Measurements from ENCODE around the gene SPEM2. TPM values are rescaled to one million over a fixed set of nuclear protein-coding genes. Genes with fewer than 3 reads are reported as not detected.

Gene SPEM2
- total and polyA plus RNA-seq, 2 donors (not counting 1 experiment from before 2014, with no cell fraction given) = not detected

- Histone ChIP-seq H4K20me1 (ENCODE audit: control insufficient read depth, extremely low read depth, insufficient read depth, low read length) (no peaks in the 10 kb centered on the region), H2AFZ (ENCODE audit: low read length) (no peak overlapping the region), H3K4me1 (ENCODE audit: control insufficient read depth, extremely low read depth, insufficient read depth, low read length) (no peaks in the 10 kb centered on the region), H3K79me2 (ENCODE audit: control insufficient read depth, insufficient read depth, low read length) (no peaks in the 10 kb centered on the region), H3K27me3 (ENCODE audit: control insufficient read depth, insufficient read depth, low read length) (no peaks in the 10 kb centered on the region), H3K9ac (ENCODE audit: insufficient read depth, low read length) (no peak overlapping the region), H3K4me2 (ENCODE audit: extremely low read depth, insufficient read depth, low read length) (no peak overlapping the region), H3K36me3 (ENCODE audit: control insufficient read depth, insufficient read depth, low read length) (no peaks in the 10 kb centered on the region), H3K27ac (ENCODE audit: insufficient read depth, low read length) (no peak overlapping the region), H3K4me3 (replicated peaks in 1 of 4; ENCODE audit: control extremely low read depth in 1 of 4, insufficient read depth in 1 of 4, low read depth in 3 of 4, low read length in 4 of 4) (no peak overlapping the region), H3K9me3 (ENCODE audit: control insufficient read depth, insufficient read depth, low read depth, low read length) (no peaks in the 10 kb centered on the region)
- TF ChIP-seq EZH2 (IDR thresholded peaks at IDR 0.05; ENCODE audit: low read length, missing control alignments) = no peak
- TF ChIP-seq, protein P1, sequence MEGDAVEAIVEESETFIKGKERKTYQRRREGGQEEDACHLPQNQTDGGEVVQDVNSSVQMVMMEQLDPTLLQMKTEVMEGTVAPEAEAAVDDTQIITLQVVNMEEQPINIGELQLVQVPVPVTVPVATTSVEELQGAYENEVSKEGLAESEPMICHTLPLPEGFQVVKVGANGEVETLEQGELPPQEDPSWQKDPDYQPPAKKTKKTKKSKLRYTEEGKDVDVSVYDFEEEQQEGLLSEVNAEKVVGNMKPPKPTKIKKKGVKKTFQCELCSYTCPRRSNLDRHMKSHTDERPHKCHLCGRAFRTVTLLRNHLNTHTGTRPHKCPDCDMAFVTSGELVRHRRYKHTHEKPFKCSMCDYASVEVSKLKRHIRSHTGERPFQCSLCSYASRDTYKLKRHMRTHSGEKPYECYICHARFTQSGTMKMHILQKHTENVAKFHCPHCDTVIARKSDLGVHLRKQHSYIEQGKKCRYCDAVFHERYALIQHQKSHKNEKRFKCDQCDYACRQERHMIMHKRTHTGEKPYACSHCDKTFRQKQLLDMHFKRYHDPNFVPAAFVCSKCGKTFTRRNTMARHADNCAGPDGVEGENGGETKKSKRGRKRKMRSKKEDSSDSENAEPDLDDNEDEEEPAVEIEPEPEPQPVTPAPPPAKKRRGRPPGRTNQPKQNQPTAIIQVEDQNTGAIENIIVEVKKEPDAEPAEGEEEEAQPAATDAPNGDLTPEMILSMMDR (conservative IDR thresholded peaks at IDR 0.05 in 1 of 2, IDR thresholded peaks at IDR 0.05 in 1 of 2; ENCODE audit: low read depth in 1 of 2, low read length in 2 of 2) = no peak
- no peak for DNase-seq (ENCODE audit: low read depth in 2 of 2)
Measured at GRCh38 chr17:7431231-7431630, 5.8 kb downstream of the SPEM2 start.

DNA sequence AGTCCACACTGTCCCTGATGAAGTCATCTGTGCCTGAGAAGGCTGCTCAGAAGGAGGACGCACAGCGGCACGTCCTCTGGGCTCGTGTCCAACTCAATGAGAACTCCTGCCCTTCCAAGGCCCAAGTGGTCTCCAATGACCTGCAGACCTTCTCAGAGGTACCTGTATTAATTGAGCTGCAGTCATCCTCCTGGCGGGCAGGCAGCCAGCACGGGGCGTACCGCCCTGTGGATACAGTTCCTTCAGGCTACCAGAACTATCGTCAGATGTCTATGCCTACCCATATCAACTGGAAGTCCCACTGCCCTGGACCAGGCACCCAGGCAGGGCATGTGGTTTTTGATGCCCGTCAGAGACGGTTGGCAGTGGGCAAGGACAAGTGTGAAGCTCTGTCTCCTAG lies 6.9 kb downstream of the SPEM2 start:
- DNase-seq (ENCODE audit: low read depth in 2 of 2) = no peak
- Histone ChIP-seq H3K27ac (ENCODE audit: insufficient read depth, low read length) (no peak overlapping the region), H3K4me3 (replicated peaks in 1 of 4; ENCODE audit: control extremely low read depth in 1 of 4, insufficient read depth in 1 of 4, low read depth in 3 of 4, low read length in 4 of 4) (no peak overlapping the region), H3K27me3 (ENCODE audit: control insufficient read depth, insufficient read depth, low read length) (no peaks in the 10 kb centered on the region), H3K79me2 (ENCODE audit: control insufficient read depth, insufficient read depth, low read length) (no peaks in the 10 kb centered on the region), H3K9ac (ENCODE audit: insufficient read depth, low read length) (no peak overlapping the region), H3K4me2 (ENCODE audit: extremely low read depth, insufficient read depth, low read length) (no peak overlapping the region), H3K36me3 (ENCODE audit: control insufficient read depth, insufficient read depth, low read length) (no peaks in the 10 kb centered on the region), H3K4me1 (ENCODE audit: control insufficient read depth, extremely low read depth, insufficient read depth, low read length) (no peaks in the 10 kb centered on the region), H4K20me1 (ENCODE audit: control insufficient read depth, extremely low read depth, insufficient read depth, low read length) (no peaks in the 10 kb centered on the region), H3K9me3 (ENCODE audit: control insufficient read depth, insufficient read depth, low read depth, low read length) (no peaks in the 10 kb centered on the region), H2AFZ (ENCODE audit: low read length) (no peak overlapping the region)
- TF ChIP-seq EZH2 (IDR thresholded peaks at IDR 0.05; ENCODE audit: low read length, missing control alignments) = no peak
- TF ChIP-seq, protein P1 (conservative IDR thresholded peaks at IDR 0.05 in 1 of 2, IDR thresholded peaks at IDR 0.05 in 1 of 2; ENCODE audit: low read depth in 1 of 2, low read length in 2 of 2) = no peak

DNA sequence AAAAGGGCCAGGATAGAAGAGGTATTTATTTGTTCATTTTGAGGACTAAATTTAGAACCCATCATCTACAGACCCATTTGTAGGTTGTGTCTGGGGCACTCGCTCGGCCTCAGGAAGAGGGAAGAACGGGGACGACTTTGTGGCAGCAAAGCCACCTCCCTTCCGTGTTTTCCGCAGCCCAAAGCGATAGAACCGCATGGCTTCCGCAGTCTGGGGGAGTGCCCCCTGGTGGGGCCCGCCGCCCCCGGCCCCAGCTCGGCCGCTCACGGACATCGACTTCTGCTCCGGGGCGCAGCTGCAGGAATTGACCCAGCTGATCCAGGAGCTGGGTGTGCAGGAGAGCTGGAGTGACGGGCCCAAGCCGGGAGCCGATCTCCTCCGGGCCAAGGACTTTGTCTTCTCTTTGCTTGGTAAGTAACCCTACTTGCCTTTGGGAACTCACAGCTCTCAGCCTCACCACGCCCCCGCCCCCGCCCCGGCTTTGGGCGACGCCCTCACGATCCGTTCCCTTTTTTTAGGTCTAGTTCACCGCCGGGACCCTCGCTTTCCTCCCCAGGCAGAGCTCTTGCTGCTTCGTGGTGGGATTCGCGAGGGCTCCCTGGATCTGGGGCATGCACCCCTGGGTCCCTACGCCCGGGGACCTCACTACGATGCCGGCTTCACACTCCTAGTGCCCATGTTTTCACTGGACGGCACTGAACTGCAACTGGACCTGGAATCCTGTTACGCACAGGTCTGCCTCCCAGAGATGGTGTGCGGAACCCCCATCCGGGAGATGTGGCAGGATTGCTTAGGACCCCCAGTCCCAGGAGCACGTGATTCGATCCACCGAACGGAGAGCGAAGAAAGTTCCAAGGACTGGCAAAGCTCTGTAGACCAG lies 10.5 kb downstream of the SPEM2 start:
- DNase-seq (ENCODE audit: low read depth in 2 of 2) = no peak
- Histone ChIP-seq H3K9ac (ENCODE audit: insufficient read depth, low read length) (no peak overlapping the region), H3K9me3 (ENCODE audit: control insufficient read depth, insufficient read depth, low read depth, low read length) (no peaks in the 10 kb centered on the region), H3K36me3 (ENCODE audit: control insufficient read depth, insufficient read depth, low read length) (no peaks in the 10 kb centered on the region), H4K20me1 (ENCODE audit: control insufficient read depth, extremely low read depth, insufficient read depth, low read length) (no peaks in the 10 kb centered on the region), H3K79me2 (ENCODE audit: control insufficient read depth, insufficient read depth, low read length) (no peaks in the 10 kb centered on the region), H3K27ac (ENCODE audit: insufficient read depth, low read length) (no peak overlapping the region), H3K4me1 (ENCODE audit: control insufficient read depth, extremely low read depth, insufficient read depth, low read length) (peaks cover 13% of the 10 kb centered on the region), H3K4me2 (ENCODE audit: extremely low read depth, insufficient read depth, low read length) (peak overlapping the region; percentile 90), H3K27me3 (ENCODE audit: control insufficient read depth, insufficient read depth, low read length) (peaks cover 22% of the 10 kb centered on the region), H3K4me3 (replicated peaks in 1 of 4; ENCODE audit: control extremely low read depth in 1 of 4, insufficient read depth in 1 of 4, low read depth in 3 of 4, low read length in 4 of 4) (peak overlapping the region; percentile 32 to 68 (median 36)), H2AFZ (ENCODE audit: low read length) (peak overlapping the region; percentile 11)
- TF ChIP-seq EZH2 (IDR thresholded peaks at IDR 0.05; ENCODE audit: low read length, missing control alignments) = no peak
- TF ChIP-seq, protein P1 (conservative IDR thresholded peaks at IDR 0.05 in 1 of 2, IDR thresholded peaks at IDR 0.05 in 1 of 2; ENCODE audit: low read depth in 1 of 2, low read length in 2 of 2) = peak in 1 of 2 donors; percentile 9

All from fibroblast of lung (primary cell).